Right forelimb (tissue), 1 donor: ENCODE data around the gene LZTS3.
"Not testable (repeated sequence)": the region's sequence is repeated elsewhere in the genome, so short reads cannot be mapped to it uniquely, and the experiment has no call there.

Experiments
- DNase-seq: peaks from one replicate; pipeline ENCODE4 v3.0.0-alpha.2; 2018

The LZTS3 gene

DNA sequence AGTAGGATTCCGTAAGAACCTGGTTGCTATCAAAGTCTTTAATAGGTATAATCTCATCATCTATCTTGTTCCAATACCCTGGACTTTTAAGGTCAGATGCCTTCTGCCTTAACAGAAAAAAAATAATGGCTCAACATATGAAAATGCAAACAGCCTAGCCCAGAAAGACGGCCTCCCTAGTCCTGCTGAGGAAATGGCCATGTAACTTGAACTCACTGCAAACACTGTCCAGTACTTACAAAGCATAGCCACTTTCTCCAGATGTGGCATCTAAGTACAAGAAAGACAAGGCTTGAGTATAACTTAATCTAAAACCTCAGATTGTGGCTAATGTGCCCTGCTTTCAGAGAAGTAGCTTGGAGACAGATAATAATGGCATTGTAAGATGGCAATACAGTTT is 40.2 kb downstream of the LZTS3 start:
- no peak for DNase-seq

- DNase-seq: no peak
These were observed 43.2 kb downstream of the LZTS3 start for GRCh38 chr20:3130051-3130600.

DNA sequence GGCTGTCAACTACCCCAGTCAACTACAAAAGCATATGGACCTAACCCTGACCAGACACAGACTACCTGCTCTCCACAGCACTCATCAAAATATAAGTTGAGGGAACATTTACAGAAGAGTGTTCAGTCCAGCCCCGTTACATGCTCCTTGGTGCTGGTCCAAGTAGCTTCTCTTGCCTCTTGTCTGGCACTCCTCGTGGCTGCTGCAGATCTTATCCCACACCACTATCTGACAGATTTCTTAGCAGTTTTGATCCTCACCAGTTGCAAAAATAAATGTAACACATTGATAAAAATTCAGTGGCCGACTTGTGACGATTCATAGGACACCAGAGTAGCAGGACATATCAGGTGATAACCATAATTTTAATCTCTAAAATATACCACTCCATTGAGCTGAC is 44.3 kb downstream of the LZTS3 start:
- no peak for DNase-seq

DNA sequence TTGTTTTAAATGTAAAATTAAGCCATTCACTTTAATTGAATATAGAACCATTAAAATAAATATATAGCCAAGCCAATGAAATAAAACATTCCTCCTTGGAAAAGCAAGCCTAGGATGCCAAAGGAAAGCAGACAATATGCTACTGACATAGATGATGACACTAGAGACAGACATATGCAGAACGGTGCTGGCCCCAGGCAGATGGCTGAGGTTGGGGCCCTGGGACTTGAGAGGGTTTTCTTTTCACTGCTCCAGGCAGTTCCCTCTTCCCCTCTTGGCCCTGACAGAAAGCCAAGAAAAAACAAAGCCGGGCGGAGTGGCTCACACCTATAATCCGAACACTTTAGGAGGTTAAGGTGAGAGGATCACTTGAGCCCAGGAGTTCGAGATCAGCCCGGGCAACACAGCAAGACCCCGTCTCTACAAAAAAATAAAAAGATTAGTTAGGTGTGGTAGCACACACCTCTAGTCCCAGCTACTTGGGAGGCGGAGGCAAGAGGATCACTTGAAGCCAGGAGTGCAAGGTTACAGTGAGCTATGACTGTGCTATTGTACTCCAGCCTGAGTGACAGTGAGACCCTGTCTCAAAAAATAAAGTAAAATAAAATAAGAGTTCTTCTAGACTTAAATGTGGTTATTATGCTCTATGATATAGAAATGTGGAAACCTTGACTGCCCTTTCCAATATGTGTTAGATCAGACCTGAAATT is 44.9 kb downstream of the LZTS3 start:
- DNase-seq: no peak

DNA sequence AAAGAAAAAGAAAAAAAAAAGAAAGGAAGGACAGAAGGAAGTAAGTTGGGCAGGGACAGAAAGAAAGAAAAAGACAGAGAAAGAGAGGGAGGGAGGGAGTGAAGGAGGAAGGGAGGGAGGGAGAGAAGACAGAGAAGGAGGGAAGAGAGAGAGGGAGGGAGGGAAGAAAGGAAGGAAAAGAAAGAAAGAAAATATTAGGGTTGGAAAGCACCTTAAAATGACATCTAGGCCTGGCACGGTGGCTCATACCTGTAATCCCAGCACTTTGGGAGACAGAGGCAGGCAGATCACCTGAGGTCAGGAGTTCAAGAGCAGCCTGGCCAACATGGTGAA is 46.9 kb downstream of the LZTS3 start:
- DNase-seq: no peak

- not testable (repeated sequence) for DNase-seq
These were observed 47.4 kb downstream of the LZTS3 start for GRCh38 chr20:3125776-3126526.

DNA sequence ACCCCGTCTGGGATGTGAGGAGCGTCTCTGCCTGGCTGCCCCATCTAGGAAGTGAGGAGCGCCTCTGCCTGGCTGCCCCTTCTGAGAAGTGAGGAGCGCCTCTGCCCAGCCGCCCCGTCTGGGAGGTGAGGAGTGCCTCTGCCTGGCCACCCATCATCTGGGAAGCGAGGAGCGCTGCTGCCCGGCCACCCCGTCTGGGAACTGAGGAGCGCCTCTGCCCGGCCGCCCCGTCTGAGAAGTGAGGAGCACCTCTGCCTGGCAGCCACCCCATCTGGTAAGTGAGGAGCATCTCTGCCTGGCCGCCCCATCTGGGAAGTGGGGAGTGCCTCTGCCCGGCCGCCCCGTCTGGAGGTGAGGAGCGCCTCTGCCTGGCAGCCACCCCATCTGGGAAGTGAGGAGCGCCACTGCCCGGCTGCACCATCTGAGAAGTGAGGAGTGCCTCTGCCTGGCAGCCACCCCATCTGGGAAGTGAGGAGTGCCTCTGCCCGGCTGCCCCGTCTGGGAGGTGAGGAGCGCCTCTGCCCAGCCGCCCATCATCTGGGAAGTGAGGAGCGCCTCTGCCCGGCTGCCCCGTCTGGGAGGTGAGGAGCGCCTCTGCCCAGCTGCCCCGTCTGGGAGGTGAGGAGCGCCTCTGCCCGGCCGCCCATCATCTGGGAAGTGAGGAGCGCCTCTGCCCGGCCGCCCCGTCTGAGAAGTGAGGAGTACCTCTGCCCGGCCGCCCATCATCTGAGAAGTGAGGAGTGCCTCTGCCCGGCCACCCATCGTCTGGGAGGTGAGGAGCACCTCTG is 48.4 kb downstream of the LZTS3 start:
- DNase-seq: not testable (repeated sequence)

DNA sequence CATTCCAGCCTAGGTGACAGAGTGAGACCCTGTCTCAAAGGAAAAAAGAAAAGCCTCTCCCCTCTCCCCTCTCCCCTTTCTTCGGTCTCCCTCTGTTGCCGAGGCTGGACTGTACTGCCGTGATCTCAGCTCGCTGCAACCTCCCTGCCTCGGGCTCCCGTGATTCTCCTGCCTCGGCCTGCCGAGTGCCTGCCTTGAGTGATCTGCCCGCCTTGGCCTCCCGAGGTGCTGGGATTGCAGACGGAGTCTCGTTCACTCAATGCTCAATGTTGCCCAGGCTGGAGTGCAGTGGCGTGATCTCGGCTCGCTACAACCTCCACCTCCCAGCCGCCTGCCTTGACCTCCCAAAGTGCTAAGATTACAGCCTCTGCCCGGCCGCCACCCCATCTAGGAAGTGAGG is 49.2 kb downstream of the LZTS3 start:
- DNase-seq: not testable (repeated sequence)

DNA sequence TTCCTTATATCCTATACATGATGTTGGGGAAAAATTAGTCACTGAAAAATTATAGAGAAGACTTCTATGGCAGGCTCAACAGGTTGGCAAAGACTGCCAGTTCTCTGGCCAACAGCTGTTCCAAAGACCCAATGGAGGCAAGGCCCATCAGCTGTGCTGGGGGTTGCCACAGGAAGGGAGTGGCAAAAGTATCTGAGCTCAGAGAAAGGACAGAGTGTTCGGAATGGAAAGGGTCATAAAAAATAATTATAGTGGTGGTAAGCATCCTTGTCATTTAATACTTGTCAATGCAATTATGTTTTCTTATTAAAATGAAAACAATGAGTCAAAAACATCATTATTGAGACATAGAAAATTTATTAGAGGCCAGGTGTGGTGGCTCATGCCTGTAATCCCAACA is 49.8 kb downstream of the LZTS3 start:
- DNase-seq: no peak

- DNase-seq: no peak
These were observed 51.3 kb downstream of the LZTS3 start for GRCh38 chr20:3121955-3122610.

DNA sequence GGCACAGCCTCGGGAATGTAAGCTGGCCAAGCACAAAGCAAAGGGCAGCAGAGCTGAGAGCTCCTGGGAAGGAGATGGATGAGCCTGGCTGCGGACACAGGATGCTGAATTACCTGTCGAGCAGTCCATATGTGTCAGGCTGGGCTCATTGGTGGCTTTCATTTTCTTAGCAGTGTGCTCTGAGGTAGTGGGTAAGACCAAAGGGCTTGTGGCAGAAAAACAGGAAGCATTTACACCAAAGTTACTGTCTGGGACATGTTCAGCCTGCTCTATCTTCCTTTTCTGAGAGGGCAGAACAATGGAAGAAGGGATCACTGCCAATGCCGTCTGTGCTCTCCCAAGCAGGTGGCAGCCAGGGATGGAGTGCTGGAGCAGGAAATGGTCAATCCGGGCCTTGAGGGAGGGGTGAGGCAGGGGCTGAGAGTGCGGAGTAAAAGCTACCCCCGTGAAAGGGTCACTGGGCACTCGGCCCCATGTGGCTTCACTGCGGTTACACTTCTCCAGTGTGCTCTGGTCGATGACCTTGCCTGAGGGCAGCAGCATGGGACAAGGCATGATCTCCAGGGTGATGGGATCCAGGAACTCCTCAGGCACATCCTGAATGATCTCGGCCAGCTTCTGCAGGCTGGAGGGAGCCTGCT is 52.0 kb downstream of the LZTS3 start:
- DNase-seq: no peak

DNA sequence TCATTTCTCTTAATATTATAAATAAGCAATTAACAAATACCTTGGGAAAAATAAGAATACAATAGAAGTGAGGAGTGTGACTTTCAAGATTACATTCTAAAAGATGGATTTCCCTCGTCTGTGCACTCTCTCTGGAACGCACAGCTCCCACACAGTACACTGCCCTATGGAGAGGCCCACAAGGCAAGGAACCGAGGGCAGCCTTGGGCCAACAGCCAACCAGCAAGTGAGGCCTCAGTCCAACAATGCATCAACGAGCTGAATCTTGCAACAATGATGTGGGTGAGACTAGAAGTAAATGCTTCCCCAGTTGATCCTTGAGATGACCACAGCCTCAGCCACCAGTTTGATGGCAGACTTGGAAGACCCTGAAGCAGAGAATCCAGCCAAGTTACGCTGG is 54.3 kb downstream of the LZTS3 start:
- no peak for DNase-seq

DNA sequence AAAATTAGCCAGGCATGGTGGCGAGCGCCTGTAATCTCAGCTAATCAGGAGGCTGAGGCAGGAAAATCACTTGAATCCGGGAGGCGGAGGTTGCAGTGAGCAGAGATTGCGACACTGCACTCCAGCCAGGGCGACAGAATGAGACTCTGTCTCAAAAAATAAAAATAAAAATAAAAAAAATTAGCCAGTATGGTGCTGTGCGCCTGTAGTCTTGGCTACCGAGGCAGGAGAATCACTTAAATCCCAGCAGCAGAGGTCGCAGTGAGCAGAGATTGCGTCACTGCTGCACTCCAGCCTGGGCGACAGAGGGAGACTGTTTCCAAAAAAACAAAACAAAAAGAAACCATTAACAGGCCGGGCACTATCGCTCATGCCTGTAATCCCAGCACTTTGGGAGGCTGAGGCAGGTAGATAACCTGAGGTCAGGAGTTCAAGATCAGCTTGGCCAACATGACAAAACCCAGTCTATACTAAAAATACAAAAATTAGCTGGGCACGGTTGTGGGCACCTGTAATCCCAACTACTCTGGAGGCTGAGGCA is 55.4 kb downstream of the LZTS3 start:
- not testable (repeated sequence) for DNase-seq

DNA sequence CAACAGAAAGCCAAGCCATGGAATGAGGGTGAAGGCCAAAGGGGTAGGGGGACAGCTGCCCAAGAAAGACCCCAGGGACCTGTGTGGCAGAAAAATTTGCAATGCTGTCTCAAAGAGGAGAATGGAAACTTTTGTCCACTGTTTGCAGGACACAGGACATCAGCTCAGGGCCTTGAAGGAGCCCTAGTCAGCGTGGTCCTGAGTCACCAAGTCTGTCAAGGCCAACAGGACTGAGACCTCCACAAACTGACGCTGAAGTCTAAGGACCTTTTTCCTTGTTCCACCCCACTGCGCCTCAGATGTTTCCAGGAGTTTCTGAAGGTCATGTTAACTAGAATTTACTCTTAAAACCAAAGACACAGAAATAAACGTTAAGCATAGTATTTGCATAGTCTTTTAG is 57.0 kb downstream of the LZTS3 start:
- DNase-seq: no peak

DNA sequence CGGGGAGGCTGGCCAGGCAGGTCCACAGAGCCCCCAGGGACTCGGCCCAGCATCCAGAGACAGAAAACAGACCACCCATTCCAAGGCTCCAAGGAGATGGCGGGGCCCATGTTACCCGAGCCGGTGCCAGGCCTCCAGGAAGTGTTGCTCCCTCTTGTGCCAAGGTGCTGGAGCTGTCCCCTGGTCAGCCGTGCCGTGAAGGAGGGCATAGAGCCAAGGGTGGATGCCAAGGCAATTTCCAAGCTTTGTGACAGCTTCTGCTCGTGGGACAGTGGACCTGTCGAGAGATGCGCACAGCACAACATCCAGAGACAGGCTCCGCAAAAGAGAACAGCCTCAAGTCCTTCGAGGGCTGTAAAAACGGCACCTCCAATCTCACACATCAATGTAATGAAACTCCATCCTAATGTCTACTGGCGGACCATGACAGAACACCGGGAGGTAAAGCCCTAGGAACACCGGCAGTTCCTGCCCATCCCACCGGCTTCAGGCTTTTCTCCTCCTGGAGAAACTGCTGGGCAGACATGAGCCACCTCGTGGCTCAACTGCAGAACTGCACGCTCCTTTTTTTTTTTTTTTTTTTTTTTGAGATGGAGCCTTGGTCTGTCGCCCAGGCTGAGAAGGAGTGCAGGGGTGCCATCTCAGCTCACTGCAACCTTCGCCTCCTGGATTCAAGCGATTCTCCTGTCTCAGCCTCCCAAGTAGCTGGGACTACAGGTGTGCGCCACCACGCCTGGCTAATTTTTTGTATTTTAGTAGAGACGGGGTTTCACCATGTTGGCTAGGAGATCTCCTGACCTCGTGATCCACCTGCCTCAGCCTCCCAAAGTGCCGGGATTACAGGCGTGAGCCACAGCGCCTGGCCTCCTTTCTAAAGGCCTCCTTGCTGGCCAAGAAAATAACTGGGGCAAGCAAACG is 57.9 kb downstream of the LZTS3 start:
- DNase-seq: no peak
